GM18907 (cell line): ENCODE results near the gene SBF2.

Experiments
- ATAC-seq: cut with Tn5 transposase; IDR thresholded peaks from one replicate; pipeline ENCODE4 v1.9.1; 2021; ENCODE audit warnings: mild to moderate bottlenecking, moderate library complexity; ENCODE audit not compliant: unreplicated experiment

SBF2 gene

DNA sequence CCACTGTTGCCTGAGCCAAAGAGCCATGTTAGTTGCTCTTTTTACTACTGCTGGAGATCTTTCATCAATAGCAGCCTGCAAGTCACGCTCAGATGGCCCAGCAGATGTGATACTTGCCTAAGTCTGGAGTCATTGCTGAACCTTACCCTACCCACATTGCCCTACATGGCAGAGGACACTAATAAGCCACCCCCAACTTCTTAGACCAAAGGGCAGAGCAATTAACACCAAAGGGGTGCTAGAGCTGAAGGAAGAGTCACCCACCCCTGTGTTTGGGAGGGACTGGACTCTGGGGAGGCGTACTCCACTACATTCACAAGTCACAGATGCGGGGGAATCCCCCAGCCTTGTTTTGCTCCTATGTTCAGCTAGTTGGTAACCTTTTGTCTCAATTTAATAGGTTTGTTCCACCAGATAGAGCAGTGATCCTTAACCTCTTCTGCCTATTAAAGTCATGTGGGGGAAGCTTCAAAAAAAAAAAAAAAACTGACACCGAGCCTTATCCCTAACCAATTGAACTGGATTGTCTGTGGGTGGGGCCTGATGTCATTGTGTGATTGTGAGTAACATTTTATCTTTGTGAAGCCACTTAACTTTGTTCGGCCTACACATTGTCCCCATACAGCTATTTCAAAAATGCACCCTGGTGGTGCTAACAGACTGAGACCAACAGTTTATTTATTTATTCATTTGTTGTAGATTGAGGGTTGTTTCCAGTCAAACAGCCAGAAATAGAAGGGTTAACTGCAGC lies 23.9 kb upstream of the SBF2 start:
- ATAC-seq: peak; percentile 75

DNA sequence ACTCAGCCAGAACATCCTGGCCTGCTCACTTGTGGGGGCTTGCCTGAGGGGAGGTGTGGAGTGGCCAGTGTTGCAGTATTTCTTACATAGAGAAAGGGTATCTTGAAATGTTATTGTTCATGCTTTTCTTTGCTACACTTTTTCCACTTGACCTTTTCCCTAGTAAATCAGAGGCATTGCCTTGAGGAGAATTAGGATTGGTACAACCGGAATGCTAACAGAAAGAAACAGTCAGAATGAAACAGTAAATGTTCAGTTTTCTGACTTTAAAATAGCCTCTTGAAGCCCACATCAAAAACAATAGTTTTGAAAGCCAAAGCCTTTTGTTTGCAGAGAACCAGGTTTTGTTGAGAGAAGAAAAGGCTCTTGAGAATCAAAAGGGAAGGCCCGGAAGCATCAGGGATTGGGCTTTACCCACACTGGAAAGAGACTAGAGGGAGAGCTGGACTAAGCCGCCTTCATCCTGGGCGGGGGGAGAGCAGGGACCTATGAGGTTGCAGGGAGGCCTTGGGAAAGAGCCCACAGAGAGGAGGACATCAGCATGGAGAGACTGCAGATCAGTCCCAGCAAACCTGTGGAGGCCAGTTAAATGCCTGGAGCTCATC lies 23.2 kb upstream of the SBF2 start:
- ATAC-seq: peak; percentile 16

DNA sequence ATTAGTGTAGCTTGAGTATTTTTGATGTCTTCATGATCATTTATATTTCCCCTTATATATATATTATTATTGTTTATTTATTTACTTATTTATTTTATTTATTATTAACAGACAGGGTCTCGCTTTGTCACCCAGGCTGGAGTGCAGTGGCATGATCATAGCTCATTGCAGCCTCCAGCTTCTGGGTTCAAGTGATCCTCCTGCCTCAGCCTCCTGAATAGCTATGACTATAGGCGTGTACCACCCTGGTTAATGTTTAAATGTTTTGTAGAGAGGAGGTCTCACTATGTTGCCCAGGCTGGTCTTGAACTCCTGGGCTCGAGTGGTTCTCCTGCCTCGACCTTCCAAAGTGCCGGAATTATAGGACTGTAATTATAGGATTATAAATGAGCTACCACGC lies 21.1 kb upstream of the SBF2 start:
- no peak for ATAC-seq

DNA sequence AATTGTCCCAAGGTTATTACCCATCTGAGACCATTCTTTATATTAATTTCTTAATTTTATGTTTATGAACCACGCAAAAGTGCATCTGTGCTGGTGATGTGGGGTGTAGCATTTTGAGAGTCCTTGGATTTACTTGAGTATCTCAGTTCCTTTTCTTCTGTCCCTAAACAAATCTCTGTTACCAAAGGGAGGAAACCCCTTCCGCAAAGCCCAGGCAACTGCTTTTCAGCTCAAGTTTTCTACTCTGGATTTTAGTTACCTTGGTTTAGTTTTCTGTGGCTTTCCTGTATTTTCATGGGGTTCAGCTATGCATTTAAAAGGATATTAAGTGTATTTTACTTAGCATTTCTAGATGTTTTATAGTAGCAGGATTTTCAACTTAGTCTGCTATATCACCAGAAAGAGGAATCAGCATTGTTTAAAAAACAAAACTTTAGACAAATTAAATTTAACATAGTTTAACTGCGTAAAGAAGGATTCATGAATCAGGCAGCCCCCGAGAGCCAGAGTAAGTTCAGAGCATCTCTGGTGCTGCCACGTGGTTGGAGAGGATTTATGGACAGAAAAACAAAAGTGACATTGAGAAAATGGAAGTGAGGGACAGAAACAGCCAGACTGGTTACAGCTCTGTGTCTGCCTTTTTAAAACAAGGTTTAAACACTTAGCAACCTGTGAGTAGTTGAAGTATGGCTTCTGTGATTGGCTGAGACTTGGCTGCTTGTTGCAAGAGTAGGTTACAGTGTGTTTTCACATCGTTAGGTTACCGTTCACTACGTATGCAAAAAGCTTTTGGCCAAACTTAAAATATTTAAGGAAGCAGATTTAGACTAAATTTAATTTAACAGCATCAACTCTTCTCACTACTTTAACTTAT lies 20.4 kb upstream of the SBF2 start:
- peak; percentile 63 for ATAC-seq

DNA sequence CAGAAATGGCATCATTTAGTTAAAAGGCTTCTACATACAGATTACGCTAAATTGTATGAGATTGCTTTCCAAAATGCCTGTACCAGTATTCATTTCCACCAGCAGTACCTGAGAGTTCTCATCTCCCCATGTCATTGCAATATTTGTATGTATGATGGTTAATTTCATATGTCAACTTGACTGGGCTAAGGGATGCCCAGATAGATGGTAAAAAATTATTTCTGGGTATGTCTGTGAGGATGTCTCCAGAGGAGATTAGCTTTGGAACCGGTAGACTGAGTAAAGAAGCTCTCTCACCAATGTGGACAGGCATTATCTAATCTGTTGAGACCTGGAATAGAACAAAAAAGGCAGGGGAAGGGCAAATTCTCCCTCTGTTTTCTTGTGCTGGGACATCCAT lies 17.8 kb upstream of the SBF2 start:
- no peak for ATAC-seq

DNA sequence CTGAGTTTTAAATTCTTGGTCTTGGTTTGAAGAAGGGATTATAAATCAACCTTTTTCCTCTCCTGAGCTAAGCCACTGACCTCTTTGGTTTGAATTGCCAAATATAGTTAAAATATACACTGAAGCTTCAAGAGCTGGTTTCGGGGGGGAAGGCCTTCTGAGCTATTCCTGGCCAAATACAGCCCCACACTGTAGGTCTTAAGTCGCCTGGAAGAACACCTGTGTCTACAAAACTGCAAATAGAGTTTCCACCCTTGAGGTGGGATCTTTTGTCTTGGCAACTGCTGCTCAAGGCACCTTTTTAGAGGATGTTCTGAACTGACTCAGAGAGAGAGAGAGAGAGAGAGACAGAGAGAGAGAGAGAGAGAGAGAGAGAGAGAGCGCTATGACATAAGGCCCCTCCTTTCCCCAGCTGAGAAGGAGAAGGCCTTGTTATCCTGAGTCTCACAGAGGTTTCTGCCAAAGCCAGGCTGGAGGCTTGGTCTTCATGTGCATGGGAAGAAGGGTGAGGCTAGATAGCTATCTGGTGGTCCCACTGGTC lies 16.4 kb upstream of the SBF2 start:
- no peak for ATAC-seq

DNA sequence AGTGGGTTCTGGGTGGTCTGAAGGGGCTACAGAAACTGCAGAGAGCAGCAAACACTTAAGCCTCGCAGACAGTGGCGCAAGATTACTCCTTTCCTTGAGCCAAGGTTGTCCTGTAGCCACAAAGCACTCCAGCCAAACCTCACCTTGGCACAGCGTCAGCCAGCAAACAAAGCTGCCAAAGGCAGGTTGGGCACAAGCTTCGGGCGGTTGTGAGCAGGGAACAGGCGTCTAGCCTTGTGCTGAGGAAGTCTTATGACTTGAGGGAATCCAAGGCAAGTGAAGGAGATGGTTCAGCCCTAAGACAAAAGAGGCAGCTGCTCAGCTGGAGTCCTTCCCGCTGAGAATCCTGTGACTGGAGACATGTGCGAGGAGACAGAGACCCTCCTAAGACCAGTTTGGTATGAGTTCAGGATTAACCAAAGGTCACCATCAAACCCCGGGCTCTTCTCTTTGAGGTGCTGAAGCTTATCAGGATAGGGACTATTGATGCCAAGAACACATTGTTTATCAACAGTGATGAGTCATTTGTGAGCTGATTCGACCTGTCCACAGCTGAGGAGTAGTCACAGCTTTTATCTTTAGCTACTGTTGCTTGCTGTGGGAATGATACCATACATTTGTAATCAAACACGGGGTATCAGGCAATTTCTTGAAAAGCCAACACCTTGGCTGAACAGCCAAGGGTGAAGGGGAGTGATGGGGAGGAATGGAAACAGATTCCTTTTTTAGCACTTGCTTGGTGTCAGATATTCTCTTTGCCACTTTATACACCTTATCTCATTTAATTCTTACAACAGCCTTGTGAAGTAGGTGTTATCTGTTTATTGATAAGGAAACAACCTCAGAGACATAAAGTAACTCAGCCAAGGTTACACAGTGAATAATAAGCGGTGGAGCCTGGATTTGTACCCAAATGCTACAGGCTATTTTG lies 15.4 kb upstream of the SBF2 start:
- no peak for ATAC-seq

DNA sequence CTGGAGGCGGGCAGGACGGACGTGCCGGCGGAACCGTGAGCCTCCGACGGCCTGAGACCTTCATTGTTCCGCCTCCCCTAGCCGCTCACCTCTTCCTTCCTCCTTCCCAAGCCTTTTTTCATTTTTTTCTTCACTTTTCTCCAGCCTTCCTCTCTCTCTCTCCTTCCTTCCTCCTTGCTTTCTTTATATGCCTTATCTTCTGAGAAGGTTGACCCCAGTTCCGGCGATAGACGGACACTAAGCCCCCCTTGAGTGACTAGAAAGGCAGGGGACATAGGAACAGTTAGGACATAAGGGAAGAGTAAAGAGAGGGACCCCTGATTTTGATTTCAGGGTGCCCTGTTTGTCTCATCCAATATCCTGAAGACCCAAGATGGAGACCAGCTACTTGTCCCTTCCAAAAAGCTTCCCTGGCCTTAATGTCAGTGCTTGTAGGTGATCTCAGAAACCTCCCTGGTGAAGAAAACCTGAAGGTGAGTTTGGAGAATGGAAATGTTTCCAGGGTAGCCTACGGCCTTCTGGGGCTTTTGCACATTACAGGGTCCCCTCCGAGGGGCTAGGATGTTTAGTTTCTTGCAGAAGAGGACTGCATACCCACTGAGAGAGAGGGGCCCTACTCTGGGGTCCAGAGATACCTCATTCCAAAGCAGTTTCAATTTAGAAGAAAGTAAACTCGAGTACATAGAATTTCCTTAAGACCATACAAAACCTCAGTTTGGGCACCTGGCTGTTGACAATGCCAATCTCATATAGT lies 14.4 kb upstream of the SBF2 start:
- ATAC-seq: no peak

DNA sequence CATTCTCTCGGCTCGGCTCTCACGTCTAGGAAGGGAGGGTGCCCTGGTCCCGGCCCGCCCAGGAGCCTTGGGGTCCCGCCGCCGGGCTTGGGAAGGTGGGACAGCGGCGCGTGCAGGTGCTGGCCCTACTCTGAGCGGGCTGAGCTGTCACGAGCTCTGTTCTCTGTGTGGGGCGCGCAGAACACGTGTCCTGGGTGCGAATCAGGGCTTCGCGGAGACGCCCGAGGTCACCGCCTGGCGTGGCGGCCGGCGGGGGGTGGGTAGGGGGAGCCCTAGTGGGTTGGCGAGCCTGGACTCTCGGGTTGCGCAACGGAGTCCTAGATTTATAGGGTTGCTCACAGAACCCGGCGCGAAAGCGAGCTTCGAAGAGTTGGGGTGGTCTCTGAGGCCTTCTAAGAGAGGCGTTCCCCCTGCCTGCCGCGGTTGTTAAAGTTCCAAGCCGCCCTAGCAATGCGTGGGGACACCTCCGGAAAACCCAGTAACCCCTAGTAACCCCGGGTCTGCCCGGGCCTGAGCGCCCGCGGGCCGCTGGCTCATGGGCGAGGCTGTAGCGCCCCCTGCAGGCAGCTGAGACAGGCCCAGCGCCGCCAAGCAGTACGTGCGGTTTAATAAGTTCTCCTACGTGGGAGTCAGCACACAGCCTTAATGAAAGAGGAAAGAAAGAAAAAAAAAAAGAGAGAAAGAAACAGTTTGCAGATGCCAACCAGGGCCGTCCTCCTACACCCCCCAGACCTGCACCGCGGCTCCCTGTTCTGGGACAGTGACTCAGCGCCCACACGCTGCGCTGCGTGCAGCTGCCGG lies 13.6 kb upstream of the SBF2 start:
- ATAC-seq: peak; percentile 68

DNA sequence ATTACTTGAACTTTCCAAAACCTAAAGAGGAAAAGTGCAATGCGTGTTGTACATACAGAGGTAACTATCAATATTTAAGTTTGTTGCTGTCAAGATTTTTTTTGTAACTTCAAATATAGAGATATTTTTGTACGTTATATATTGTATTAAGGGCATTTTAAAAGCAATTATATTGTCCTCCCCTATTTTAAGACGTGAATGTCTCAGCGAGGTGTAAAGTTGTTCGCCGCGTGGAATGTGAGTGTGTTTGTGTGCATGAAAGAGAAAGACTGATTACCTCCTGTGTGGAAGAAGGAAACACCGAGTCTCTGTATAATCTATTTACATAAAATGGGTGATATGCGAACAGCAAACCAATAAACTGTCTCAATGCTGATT lies 13.0 kb upstream of the SBF2 start:
- no peak for ATAC-seq

DNA sequence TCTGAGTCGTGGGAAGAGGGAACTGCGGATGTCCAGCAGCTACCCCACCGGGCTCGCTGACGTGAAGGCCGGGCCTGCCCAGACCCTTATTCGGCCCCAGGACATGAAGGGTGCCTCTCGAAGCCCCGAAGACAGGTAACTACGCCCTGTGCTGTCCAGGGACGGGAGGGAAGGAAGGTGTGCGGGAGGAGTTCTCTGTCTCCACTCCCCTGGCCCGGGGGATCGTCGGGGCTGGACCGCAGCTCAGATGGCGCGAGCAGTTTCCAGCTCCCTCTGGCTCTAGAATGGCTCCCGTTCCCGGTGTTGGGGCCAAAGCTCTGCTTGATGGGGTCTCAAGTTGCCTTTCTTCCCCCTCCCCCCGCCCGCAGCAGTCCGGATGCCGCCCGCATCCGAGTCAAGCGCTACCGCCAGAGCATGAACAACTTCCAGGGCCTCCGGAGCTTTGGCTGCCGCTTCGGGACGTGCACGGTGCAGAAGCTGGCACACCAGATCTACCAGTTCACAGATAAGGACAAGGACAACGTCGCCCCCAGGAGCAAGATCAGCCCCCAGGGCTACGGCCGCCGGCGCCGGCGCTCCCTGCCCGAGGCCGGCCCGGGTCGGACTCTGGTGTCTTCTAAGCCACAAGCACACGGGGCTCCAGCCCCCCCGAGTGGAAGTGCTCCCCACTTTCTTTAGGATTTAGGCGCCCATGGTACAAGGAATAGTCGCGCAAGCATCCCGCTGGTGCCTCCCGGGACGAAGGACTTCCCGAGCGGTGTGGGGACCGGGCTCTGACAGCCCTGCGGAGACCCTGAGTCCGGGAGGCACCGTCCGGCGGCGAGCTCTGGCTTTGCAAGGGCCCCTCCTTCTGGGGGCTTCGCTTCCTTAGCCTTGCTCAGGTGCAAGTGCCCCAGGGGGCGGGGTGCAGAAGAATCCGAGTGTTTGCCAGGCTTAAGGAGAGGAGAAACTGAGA lies 12.2 kb upstream of the SBF2 start:
- no peak for ATAC-seq

DNA sequence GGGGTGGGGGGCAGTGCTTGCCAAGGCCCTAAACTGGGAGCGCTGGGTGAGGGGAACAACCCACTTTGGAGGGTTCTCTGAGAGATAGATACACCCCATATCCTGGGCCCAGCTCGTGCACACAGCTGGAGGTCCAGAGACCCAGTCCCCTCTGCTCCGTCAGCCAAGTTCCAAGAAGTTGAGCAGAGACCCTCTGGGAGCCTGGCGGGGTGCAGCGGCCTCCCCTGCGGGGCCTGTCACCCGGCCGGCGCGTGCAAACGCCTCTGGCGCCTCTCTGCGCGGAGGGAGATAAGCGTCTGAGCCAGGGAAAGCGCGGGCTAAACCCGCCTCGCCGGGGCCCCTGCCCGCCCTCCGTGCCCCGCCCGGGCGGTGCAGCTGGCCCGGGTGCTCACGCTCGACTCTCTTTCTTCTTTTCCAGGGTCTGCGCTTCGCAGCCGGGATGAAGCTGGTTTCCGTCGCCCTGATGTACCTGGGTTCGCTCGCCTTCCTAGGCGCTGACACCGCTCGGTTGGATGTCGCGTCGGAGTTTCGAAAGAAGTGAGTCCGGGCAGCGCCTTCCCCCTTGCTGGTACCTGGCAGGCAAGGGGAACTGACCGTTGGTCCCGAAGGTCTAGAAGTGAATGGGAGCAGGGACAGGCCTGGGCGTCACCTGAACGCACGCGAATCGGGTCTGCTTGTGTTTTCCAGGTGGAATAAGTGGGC lies 11.4 kb upstream of the SBF2 start:
- no peak for ATAC-seq

DNA sequence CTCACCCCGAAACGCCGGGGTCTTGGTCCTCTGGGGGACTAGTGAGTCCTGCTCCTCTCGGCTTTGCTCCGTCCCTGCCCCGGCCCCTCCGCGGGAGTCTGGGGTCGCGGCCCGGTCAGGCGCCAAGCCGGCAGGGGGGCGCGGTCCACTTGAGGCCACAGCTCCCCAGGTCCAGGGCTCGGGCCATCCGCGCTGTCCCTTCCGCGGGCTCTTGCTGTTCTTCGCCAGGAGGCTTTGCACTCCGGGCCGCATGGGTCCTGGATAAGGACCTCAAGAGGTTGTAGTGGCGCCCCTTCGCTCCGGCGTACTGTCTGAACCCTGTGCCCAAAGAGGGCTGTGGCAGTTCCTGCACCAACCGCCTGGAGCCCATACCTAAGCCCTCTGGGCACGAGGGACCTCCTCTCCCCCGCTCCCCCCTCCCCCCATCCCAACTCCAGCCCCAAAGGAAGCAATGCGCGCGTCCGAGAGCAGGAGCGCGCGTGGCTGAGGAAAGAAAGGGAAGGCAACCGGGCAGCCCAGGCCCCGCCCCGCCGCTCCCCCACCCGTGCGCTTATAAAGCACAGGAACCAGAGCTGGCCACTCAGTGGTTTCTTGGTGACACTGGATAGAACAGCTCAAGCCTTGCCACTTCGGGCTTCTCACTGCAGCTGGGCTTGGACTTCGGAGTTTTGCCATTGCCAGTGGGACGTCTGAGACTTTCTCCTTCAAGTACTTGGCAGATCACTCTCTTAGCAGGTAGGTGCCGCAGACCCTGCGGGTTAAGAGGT lies 10.7 kb upstream of the SBF2 start, which contains the start of gene ADM:
TSS of gene ADM (plus strand) at position 579 of the 767 bp plus-strand sequence. CDS start 628 bp downstream, outside the sequence.
- no peak for ATAC-seq

DNA sequence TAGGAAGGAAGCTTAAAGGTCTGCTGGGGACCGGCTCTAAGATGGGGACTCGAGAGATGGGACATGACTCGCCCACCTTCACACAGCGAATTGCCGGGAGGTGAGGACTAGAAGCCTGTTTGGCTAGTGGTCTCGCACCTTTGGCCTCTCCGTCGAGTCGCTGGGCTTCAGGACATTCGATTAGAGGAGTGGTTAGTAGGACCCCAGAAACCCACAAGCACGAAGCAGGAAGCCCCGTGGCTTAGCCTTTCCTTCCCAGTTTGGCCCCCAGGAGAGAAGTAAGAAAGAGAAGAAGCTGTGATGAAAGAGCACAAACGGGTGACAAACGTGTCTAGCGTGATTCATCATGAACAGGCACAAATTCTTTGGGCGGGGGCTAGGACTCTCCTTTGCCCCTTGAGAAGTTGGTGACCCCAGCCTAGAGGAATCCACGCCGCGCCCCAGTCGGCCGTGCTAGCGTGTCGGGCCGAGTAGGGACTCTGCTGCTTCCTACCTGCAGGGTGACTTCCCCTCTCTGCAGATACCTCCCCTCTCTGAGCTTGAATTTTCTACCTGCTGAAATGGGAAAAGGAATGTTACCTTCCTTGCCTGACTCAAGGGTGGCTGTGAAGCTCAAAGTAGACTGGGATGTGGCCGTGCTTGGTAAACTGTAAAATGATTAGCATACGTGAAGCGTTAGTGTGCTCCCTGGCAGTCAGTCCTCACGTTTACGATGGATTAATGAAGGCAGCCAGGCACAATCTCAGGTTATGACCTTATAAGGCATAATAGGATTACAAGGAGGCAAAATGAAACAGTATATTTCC lies 9.7 kb upstream of the SBF2 start:
- no peak for ATAC-seq

DNA sequence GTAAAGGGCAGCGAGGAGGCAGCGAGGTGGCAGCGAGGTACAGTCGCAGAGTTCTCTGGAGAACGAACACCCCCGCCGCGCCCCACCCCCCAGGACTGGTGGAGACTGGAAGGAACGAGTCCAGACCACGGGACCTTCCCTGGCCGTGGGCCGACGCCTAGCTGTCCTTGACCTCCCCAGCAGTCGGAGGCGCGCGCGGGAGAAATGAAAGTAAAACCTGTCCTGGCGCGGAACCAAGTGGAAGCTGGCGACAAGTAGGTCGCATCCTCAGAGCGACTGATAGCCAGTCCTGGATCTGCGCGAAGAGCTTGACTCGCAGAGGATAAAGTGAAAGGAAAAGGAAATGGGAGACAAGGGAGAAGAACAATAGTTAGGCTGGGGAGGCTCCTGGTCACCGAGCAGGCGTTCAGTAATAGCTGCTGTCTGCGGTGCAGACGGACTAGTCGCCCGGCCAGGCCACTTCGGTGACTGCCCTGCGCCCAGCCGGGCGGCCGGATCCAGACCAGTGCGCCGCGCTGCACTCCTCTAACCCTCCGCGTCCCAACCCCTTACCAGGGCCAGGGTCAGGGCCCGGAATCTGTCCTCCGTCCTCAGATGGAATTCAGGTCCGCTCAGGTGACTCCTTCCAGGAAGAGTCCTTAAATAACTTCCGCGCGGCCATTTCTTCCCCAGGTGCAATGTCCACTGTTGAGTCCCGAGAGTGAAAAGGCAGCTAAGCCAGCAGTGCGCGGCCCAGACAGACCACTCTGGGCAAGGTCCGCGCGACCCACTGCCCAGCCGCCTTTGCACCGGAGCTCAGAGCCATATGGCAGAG lies 8.9 kb upstream of the SBF2 start:
- no peak for ATAC-seq
